H9 (cell line): ENCODE data around the gene ZFP62. TPM values are rescaled to one million over a fixed set of nuclear protein-coding genes. Genes with fewer than 3 reads are reported as not detected.

Experiments used
- DNase-seq: peaks from one replicate; pipeline ENCODE4 v3.0.0-alpha.2; 2017
- H2AFZ ChIP-seq: one replicate; pipeline ENCODE4 v1.6.1; 2013; ENCODE audit warnings: mild to moderate bottlenecking, low read length, control low read depth, moderate library complexity
- H2AK5ac ChIP-seq: 2 replicates; pipeline ENCODE4 v1.6.1; 2013; ENCODE audit warnings: low read length, control low read depth, mixed read lengths; ENCODE audit not compliant: insufficient read length
- H2BK120ac ChIP-seq: one replicate; pipeline ENCODE4 v1.6.1; 2013; ENCODE audit warnings: low read depth, mild to moderate bottlenecking, low read length, control low read depth, inconsistent platforms; ENCODE audit not compliant: poor library complexity, severe bottlenecking
- H2BK12ac ChIP-seq: 2 replicates; pipeline ENCODE4 v1.6.1; 2013; ENCODE audit warnings: low read length, control low read depth, mixed read lengths, low read depth; ENCODE audit not compliant: insufficient read length
- H2BK15ac ChIP-seq: 2 replicates; pipeline ENCODE4 v1.6.1; 2013; ENCODE audit warnings: low read depth, low read length, control low read depth
- H2BK20ac ChIP-seq: one replicate; pipeline ENCODE4 v1.6.1; 2013; ENCODE audit warnings: low read depth, mild to moderate bottlenecking, low read length, control low read depth, inconsistent platforms; ENCODE audit not compliant: poor library complexity, severe bottlenecking
- H2BK5ac ChIP-seq: 2 replicates; pipeline ENCODE4 v1.6.1; 2013; ENCODE audit warnings: low read length, control low read depth, mixed read lengths; ENCODE audit not compliant: insufficient read length
- H3K14ac ChIP-seq: 2 replicates; pipeline ENCODE4 v1.6.1; 2013; ENCODE audit warnings: low read length, control low read depth; ENCODE audit not compliant: insufficient read depth
- H3K18ac ChIP-seq: 2 replicates; pipeline ENCODE4 v1.6.1; 2013; ENCODE audit warnings: low read depth, mild to moderate bottlenecking, mixed read lengths, low read length, control low read depth; ENCODE audit not compliant: insufficient read length
- H3K23ac ChIP-seq: 2 replicates; pipeline ENCODE4 v1.6.1; 2013; ENCODE audit warnings: low read length, control low read depth, mixed read lengths, low read depth; ENCODE audit not compliant: insufficient read length
- H3K23me2 ChIP-seq: 2 replicates; pipeline ENCODE4 v1.6.1; 2013; ENCODE audit warnings: low read depth, mild to moderate bottlenecking, mixed read lengths, low read length, control low read depth; ENCODE audit not compliant: insufficient read length, poor library complexity, severe bottlenecking
- H3K27ac ChIP-seq: 2 replicates; pipeline ENCODE4 v1.5.1; 2013; ENCODE audit warnings: low read length, control low read depth, mixed read lengths, low read depth; ENCODE audit not compliant: insufficient read length
- H3K27me3 ChIP-seq: 2 replicates; pipeline ENCODE4 v1.6.1; 2013; ENCODE audit warnings: low read length, control low read depth, inconsistent platforms; ENCODE audit not compliant: insufficient read depth
- H3K4ac ChIP-seq: 2 replicates; pipeline ENCODE4 v1.6.1; 2013; ENCODE audit warnings: low read depth, mild to moderate bottlenecking, control low read depth, inconsistent platforms, low read length, moderate library complexity
- H3K4me1 ChIP-seq: 2 replicates; pipeline ENCODE4 v1.6.1; 2013; ENCODE audit warnings: low read length, control low read depth, inconsistent platforms; ENCODE audit not compliant: insufficient read depth
- H3K4me2 ChIP-seq: 2 replicates; pipeline ENCODE4 v1.6.1; 2013; ENCODE audit warnings: low read length, control low read depth, mixed read lengths; ENCODE audit not compliant: insufficient read length, insufficient read depth
- H3K56ac ChIP-seq: 2 replicates; pipeline ENCODE4 v1.6.1; 2013; ENCODE audit warnings: low read depth, mild to moderate bottlenecking, mixed read lengths, low read length, control low read depth; ENCODE audit not compliant: insufficient read length
- H3K79me1 ChIP-seq: 2 replicates; pipeline ENCODE4 v1.6.1; 2013; ENCODE audit warnings: low read depth, mild to moderate bottlenecking, moderate library complexity, low read length, control low read depth, inconsistent platforms; ENCODE audit not compliant: insufficient read depth, poor library complexity, severe bottlenecking
- H3K79me2 ChIP-seq: 2 replicates; pipeline ENCODE4 v1.6.1; 2013; ENCODE audit warnings: low read length, control low read depth, inconsistent platforms; ENCODE audit not compliant: insufficient read depth
- H3K9ac ChIP-seq: 2 replicates; pipeline ENCODE4 v1.6.1; 2013; ENCODE audit warnings: low read length, control low read depth, mixed read lengths; ENCODE audit not compliant: insufficient read length; ENCODE audit errors: extremely low read depth
- H3K9me3 ChIP-seq: one replicate; pipeline ENCODE4 v1.6.1; 2013; ENCODE audit warnings: low read depth, low read length, inconsistent platforms; ENCODE audit not compliant: control insufficient read depth
- H3T11ph ChIP-seq: one replicate; pipeline ENCODE4 v1.6.1; 2013; ENCODE audit warnings: mild to moderate bottlenecking, low read length, control low read depth, inconsistent platforms
- H4K20me1 ChIP-seq: one replicate; pipeline ENCODE4 v1.6.1; 2013; ENCODE audit not compliant: control insufficient read depth, insufficient read length, insufficient read depth
- H4K5ac ChIP-seq: 2 replicates; pipeline ENCODE4 v1.6.1; 2013; ENCODE audit warnings: low read depth, mild to moderate bottlenecking, mixed read lengths, low read length, control low read depth; ENCODE audit not compliant: insufficient read length
- H4K8ac ChIP-seq: replicated peaks from 2 replicates; pipeline ENCODE4 v1.6.1; 2013; ENCODE audit warnings: low read length, control low read depth, mixed read lengths, low read depth; ENCODE audit not compliant: insufficient read length
- H4K91ac ChIP-seq: 2 replicates; pipeline ENCODE4 v1.6.1; 2013; ENCODE audit warnings: low read depth, mild to moderate bottlenecking, moderate library complexity, mixed read lengths, low read length, control low read depth; ENCODE audit not compliant: insufficient read length
- H3K27ac Mint-ChIP-seq, 3 experiments: 2 replicates in 2 of 3; 3 replicates in 1 of 3; pipeline ENCODE4 v1.8.0; 2020 to 2021; ENCODE audit warnings: mixed read lengths in 3 of 3, mild to moderate bottlenecking in 1 of 3, moderate library complexity in 1 of 3
- H3K27me3 Mint-ChIP-seq: 2 replicates; pipeline ENCODE4 v1.8.0; 2021; ENCODE audit warnings: low read depth, mild to moderate bottlenecking, moderate library complexity, mixed read lengths
- H3K36me3 Mint-ChIP-seq, 3 experiments: 2 replicates in 2 of 3; 3 replicates in 1 of 3; pipeline ENCODE4 v1.8.0; 2020 to 2021; ENCODE audit warnings: low read depth in 3 of 3, mixed read lengths in 3 of 3; ENCODE audit not compliant: insufficient read depth in 1 of 3
- H3K4me1 Mint-ChIP-seq, 2 experiments: 2 replicates each; pipeline ENCODE4 v1.8.0; 2020; ENCODE audit warnings: mixed read lengths in 2 of 2
- H3K4me3 Mint-ChIP-seq, 2 experiments: 2 replicates in 1 of 2; 3 replicates in 1 of 2; pipeline ENCODE4 v1.8.0; 2020 to 2021; ENCODE audit warnings: mild to moderate bottlenecking in 2 of 2, mixed read lengths in 2 of 2, moderate library complexity in 1 of 2
- H3K9me3 Mint-ChIP-seq, 2 experiments: 2 replicates in 1 of 2; 3 replicates in 1 of 2; pipeline ENCODE4 v1.8.0; 2020; ENCODE audit warnings: mild to moderate bottlenecking in 2 of 2, mixed read lengths in 2 of 2, moderate library complexity in 1 of 2
- WGBS: extraction: QIAGEN DNeasy Blood & Tissue Kit; methylation state at CpG from one replicate; pipeline ENCODE4 v1.1.7; 2013; ENCODE audit warnings: missing lambda C conversion rate, low lambda C conversion rate, mixed read lengths; ENCODE audit not compliant: insufficient read length; ENCODE audit errors: extremely low coverage; 5-methylcytosine and 5-hydroxymethylcytosine counted together
- total RNA-seq: library from RNA; stranded (reverse); gene quantifications from 2 replicates; pipeline ENCODE4 v1.2.1, GENCODE V29; 2021
- TF ChIP-seq, protein P1 (sequence below): fragments of 200-600 bp; sonication (generic); conservative IDR thresholded peaks from 3 replicates; pipeline ENCODE4 v1.8.0; 2021; ENCODE audit warnings: antibody characterized with exemption, mild to moderate bottlenecking

The ZFP62 gene
- total RNA-seq, 1 experiment from 2014 or later = 16.2 TPM

DNA sequence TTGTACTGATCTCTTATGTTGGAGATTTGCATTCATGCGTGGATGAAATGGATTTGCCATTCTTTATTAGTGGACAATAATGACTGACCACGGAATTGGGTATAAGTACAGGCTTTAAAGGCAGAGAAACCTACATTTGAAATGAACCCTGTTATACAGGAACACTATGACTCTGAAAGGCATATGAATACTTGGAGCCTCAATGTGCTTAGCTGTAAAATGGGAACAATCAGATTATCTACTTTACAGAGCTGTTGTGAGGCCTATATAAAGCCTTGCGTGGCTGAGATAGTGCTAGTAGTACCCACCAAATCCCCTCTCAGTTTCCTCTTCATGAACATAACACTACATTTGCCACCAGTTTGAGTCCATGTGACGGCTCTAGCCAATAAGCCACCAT, 39.5 kb downstream of the ZFP62 start:
- Histone ChIP-seq H3K79me1 (no peaks in the 10 kb centered on the region), H3K18ac (no peak overlapping the region), H4K8ac (no peak overlapping the region), H3K4ac (no peak overlapping the region), H3K23me2 (no peaks in the 10 kb centered on the region), H3K4me2 (no peak overlapping the region), H2BK5ac (no peak overlapping the region), H4K91ac (no peak overlapping the region), H2BK12ac (no peak overlapping the region), H3K9ac (no peak overlapping the region), H3K9me3 (no peaks in the 10 kb centered on the region), H3K4me1 (no peaks in the 10 kb centered on the region), H3T11ph (no peak overlapping the region), H4K20me1 (no peaks in the 10 kb centered on the region), H2BK20ac (no peak overlapping the region), H3K23ac (no peak overlapping the region), H3K56ac (no peak overlapping the region), H3K14ac (no peak overlapping the region), H4K5ac (no peak overlapping the region), H2BK120ac (no peak overlapping the region), H3K79me2 (no peaks in the 10 kb centered on the region), H2BK15ac (no peak overlapping the region), H2AK5ac (no peak overlapping the region), H2AFZ (no peak overlapping the region), H3K27ac (no peak overlapping the region), H3K27me3 (no peaks in the 10 kb centered on the region)
- peaks cover 17 to 18% of the 10 kb centered on the region in 2 experiments for H3K4me1 Mint-ChIP-seq
- TF ChIP-seq, protein P1, sequence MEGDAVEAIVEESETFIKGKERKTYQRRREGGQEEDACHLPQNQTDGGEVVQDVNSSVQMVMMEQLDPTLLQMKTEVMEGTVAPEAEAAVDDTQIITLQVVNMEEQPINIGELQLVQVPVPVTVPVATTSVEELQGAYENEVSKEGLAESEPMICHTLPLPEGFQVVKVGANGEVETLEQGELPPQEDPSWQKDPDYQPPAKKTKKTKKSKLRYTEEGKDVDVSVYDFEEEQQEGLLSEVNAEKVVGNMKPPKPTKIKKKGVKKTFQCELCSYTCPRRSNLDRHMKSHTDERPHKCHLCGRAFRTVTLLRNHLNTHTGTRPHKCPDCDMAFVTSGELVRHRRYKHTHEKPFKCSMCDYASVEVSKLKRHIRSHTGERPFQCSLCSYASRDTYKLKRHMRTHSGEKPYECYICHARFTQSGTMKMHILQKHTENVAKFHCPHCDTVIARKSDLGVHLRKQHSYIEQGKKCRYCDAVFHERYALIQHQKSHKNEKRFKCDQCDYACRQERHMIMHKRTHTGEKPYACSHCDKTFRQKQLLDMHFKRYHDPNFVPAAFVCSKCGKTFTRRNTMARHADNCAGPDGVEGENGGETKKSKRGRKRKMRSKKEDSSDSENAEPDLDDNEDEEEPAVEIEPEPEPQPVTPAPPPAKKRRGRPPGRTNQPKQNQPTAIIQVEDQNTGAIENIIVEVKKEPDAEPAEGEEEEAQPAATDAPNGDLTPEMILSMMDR = no peak
- no peaks in the 10 kb centered on the region for H3K36me3 Mint-ChIP-seq
- peaks cover 38% of the 10 kb centered on the region for H3K27me3 Mint-ChIP-seq
- H3K4me3 Mint-ChIP-seq = no peak overlapping the region
- peaks cover 0 to 2% of the 10 kb centered on the region in 2 experiments; a peak in 2 of 5 replicates for H3K9me3 Mint-ChIP-seq
- no CpG with 5 or more reads among the region's 4 CpGs for WGBS
- no peak for DNase-seq
- no peak overlapping the region for H3K27ac Mint-ChIP-seq
